HG02938 (cell line): ENCODE data around the gene FNDC5.

Experiments
- ATAC-seq: cut with Tn5 transposase; IDR thresholded peaks from one replicate; pipeline ENCODE4 v1.9.1; 2021; ENCODE audit warnings: mild to moderate bottlenecking, moderate library complexity; ENCODE audit not compliant: unreplicated experiment

FNDC5 gene

GRCh38 chr1:32885676-32886003, 14.9 kb upstream of the FNDC5 start:
- no peak for ATAC-seq

- ATAC-seq, result no peak
These were observed 14.0 kb upstream of the FNDC5 start for GRCh38 chr1:32884726-32885125.

- ATAC-seq, result no peak
These were observed 13.3 kb upstream of the FNDC5 start for GRCh38 chr1:32884032-32884372.

- no peak for ATAC-seq
These were observed 12.8 kb upstream of the FNDC5 start for GRCh38 chr1:32883338-32884031.

- no peak for ATAC-seq
These were observed 11.4 kb upstream of the FNDC5 start for GRCh38 chr1:32881871-32882850.

- no peak for ATAC-seq
These were observed 10.6 kb upstream of the FNDC5 start for GRCh38 chr1:32881291-32881690.

- ATAC-seq, result no peak
These were observed 7.9 kb upstream of the FNDC5 start for GRCh38 chr1:32878637-32879041.

- no peak for ATAC-seq
These were observed 7.5 kb upstream of the FNDC5 start for GRCh38 chr1:32878183-32878582.

GRCh38 chr1:32877211-32878110, 6.7 kb upstream of the FNDC5 start:
- no peak for ATAC-seq

GRCh38 chr1:32876341-32877210, 5.9 kb upstream of the FNDC5 start:
- ATAC-seq, result no peak

- ATAC-seq, result no peak
These were observed 4.4 kb upstream of the FNDC5 start for GRCh38 chr1:32874860-32875752.

GRCh38 chr1:32873484-32873883, 2.8 kb upstream of the FNDC5 start:
- no peak for ATAC-seq

GRCh38 chr1:32872192-32872460, 1.4 kb upstream of the FNDC5 start:
- ATAC-seq, result no peak

GRCh38 chr1:32871364-32872191, 866 bp upstream of the FNDC5 start:
- ATAC-seq, result no peak

- no peak for ATAC-seq
These were observed 643 bp downstream of the FNDC5 start for GRCh38 chr1:32869923-32870614.

- ATAC-seq, result no peak
These were observed 1.8 kb downstream of the FNDC5 start for GRCh38 chr1:32868806-32869455.

- ATAC-seq, result no peak
These were observed 2.6 kb downstream of the FNDC5 start for GRCh38 chr1:32868085-32868484.

GRCh38 chr1:32867671-32868070, 3.0 kb downstream of the FNDC5 start:
- ATAC-seq, result no peak
